Epithelial cell of esophagus (primary cell): ENCODE data around the gene VOPP1.

Experiments
- DNase-seq: peaks from one replicate; pipeline ENCODE4 v3.0.0; 2010; ENCODE audit warnings: low read depth
- H3K4me3 ChIP-seq: 2 replicates; pipeline ENCODE4 v1.5.1; 2011; ENCODE audit warnings: mild to moderate bottlenecking, low read length, control low read depth
- CTCF ChIP-seq: IDR thresholded peaks from 2 replicates; pipeline ENCODE4 v1.5.1; 2011; ENCODE audit warnings: low read depth, mild to moderate bottlenecking, low read length, control low read depth, inconsistent platforms; ENCODE audit not compliant: insufficient read depth; ENCODE audit errors: missing control alignments

The VOPP1 gene

GRCh38 chr7:55432939-55433784 lies 139.1 kb downstream of the VOPP1 start:
- H3K4me3 ChIP-seq: no peak overlapping the region
- peak; percentile 72 for TF ChIP-seq CTCF
- DNase-seq: peak; percentile 73

GRCh38 chr7:55432506-55432905 lies 139.8 kb downstream of the VOPP1 start:
- no peak for TF ChIP-seq CTCF
- no peak overlapping the region for H3K4me3 ChIP-seq
- DNase-seq: no peak

- DNase-seq: no peak
- TF ChIP-seq CTCF: no peak
- H3K4me3 ChIP-seq: no peak overlapping the region
These were observed 140.4 kb downstream of the VOPP1 start for GRCh38 chr7:55431898-55432297.

- no peak overlapping the region for H3K4me3 ChIP-seq
- no peak for TF ChIP-seq CTCF
- no peak for DNase-seq
These were observed 142.3 kb downstream of the VOPP1 start for GRCh38 chr7:55429835-55430499.

- TF ChIP-seq CTCF: no peak
- H3K4me3 ChIP-seq: no peak overlapping the region
- DNase-seq: no peak
These were observed 144.5 kb downstream of the VOPP1 start for GRCh38 chr7:55427800-55428199.

GRCh38 chr7:55427342-55427741 lies 145.0 kb downstream of the VOPP1 start:
- no peak overlapping the region for H3K4me3 ChIP-seq
- DNase-seq: no peak
- TF ChIP-seq CTCF: no peak
